ENCODE data around the gene CCSER1.
A peak's percentile ranks its signal among the peaks of the same experiment; 100 is the strongest.

Gene CCSER1

GRCh38 chr4:90118527-90119195 lies 8.5 kb upstream of the CCSER1 start:
- Mint-ChIP-seq H3K36me3 (ENCODE audit: low read depth) (no peaks in the 10 kb centered on the region), H3K9me3 (no peaks in the 10 kb centered on the region), H3K4me1 (ENCODE audit: low read depth) (no peaks in the 10 kb centered on the region), H3K4me3 (no peak overlapping the region), H3K27me3 (ENCODE audit: low read depth) (peaks cover under 1% of the 10 kb centered on the region), H3K27ac (no peak overlapping the region)
- no peak for DNase-seq (ENCODE audit: low spot score)

- Mint-ChIP-seq H3K4me3 (no peak overlapping the region), H3K27ac (no peak overlapping the region), H3K4me1 (ENCODE audit: low read depth) (no peaks in the 10 kb centered on the region), H3K27me3 (ENCODE audit: low read depth) (peaks cover 7% of the 10 kb centered on the region), H3K9me3 (no peaks in the 10 kb centered on the region), H3K36me3 (ENCODE audit: low read depth) (no peaks in the 10 kb centered on the region)
- no peak for DNase-seq (ENCODE audit: low spot score)
Measured at GRCh38 chr4:90120037-90120436, 7.2 kb upstream of the CCSER1 start.

- Mint-ChIP-seq H3K4me3 (no peak overlapping the region), H3K9me3 (no peaks in the 10 kb centered on the region), H3K27me3 (ENCODE audit: low read depth) (peaks cover 15% of the 10 kb centered on the region), H3K4me1 (ENCODE audit: low read depth) (no peaks in the 10 kb centered on the region), H3K36me3 (ENCODE audit: low read depth) (no peaks in the 10 kb centered on the region), H3K27ac (no peak overlapping the region)
- DNase-seq (ENCODE audit: low spot score): no peak
Measured at GRCh38 chr4:90120815-90121214, 6.4 kb upstream of the CCSER1 start.

GRCh38 chr4:90121676-90122354 lies 5.4 kb upstream of the CCSER1 start:
- H3K9me3 Mint-ChIP-seq: no peaks in the 10 kb centered on the region
- H3K27me3 Mint-ChIP-seq (ENCODE audit: low read depth): peaks cover 25% of the 10 kb centered on the region

GRCh38 chr4:90122355-90122748 lies 4.8 kb upstream of the CCSER1 start:
- Mint-ChIP-seq H3K36me3 (ENCODE audit: low read depth) (no peaks in the 10 kb centered on the region), H3K27me3 (ENCODE audit: low read depth) (peaks cover 31% of the 10 kb centered on the region), H3K4me1 (ENCODE audit: low read depth) (peaks cover 4% of the 10 kb centered on the region), H3K9me3 (no peaks in the 10 kb centered on the region), H3K27ac (no peak overlapping the region), H3K4me3 (no peak overlapping the region)
- no peak for DNase-seq (ENCODE audit: low spot score)

More at GRCh38 chr4:90121676-90122354, 5.4 kb upstream of the CCSER1 start:
- H3K36me3 Mint-ChIP-seq (ENCODE audit: low read depth): no peaks in the 10 kb centered on the region
- H3K4me3 Mint-ChIP-seq: no peak overlapping the region
- DNase-seq (ENCODE audit: low spot score): no peak
- H3K4me1 Mint-ChIP-seq (ENCODE audit: low read depth): peaks cover 1% of the 10 kb centered on the region
- no peak overlapping the region for H3K27ac Mint-ChIP-seq

GRCh38 chr4:90124276-90124675 lies 2.9 kb upstream of the CCSER1 start:
- Mint-ChIP-seq H3K36me3 (ENCODE audit: low read depth) (no peaks in the 10 kb centered on the region), H3K9me3 (no peaks in the 10 kb centered on the region), H3K27ac (no peak overlapping the region), H3K4me1 (ENCODE audit: low read depth) (peaks cover 13% of the 10 kb centered on the region), H3K27me3 (ENCODE audit: low read depth) (peaks cover 44% of the 10 kb centered on the region), H3K4me3 (no peak overlapping the region)
- no peak for DNase-seq (ENCODE audit: low spot score)

GRCh38 chr4:90126805-90127204 lies 389 bp upstream of the CCSER1 start:
- H3K4me3 Mint-ChIP-seq: peak overlapping the region; percentile 76
- H3K9me3 Mint-ChIP-seq: no peaks in the 10 kb centered on the region
- H3K27me3 Mint-ChIP-seq (ENCODE audit: low read depth): peaks cover 50% of the 10 kb centered on the region
- peaks cover 13% of the 10 kb centered on the region for H3K4me1 Mint-ChIP-seq (ENCODE audit: low read depth)
- H3K36me3 Mint-ChIP-seq (ENCODE audit: low read depth): no peaks in the 10 kb centered on the region
- H3K27ac Mint-ChIP-seq: no peak overlapping the region
- no peak for DNase-seq (ENCODE audit: low spot score)

GRCh38 chr4:90127706-90128345 lies 632 bp downstream of the CCSER1 start:
- no peaks in the 10 kb centered on the region for H3K9me3 Mint-ChIP-seq
- DNase-seq (ENCODE audit: low spot score): no peak
- no peak overlapping the region for H3K27ac Mint-ChIP-seq
- no peaks in the 10 kb centered on the region for H3K36me3 Mint-ChIP-seq (ENCODE audit: low read depth)
- peaks cover 50% of the 10 kb centered on the region for H3K27me3 Mint-ChIP-seq (ENCODE audit: low read depth)
- peaks cover 13% of the 10 kb centered on the region for H3K4me1 Mint-ChIP-seq (ENCODE audit: low read depth)
- peak overlapping the region; percentile 76 for H3K4me3 Mint-ChIP-seq

- Mint-ChIP-seq H3K27ac (no peak overlapping the region), H3K36me3 (ENCODE audit: low read depth) (no peaks in the 10 kb centered on the region), H3K4me1 (ENCODE audit: low read depth) (peaks cover 13% of the 10 kb centered on the region), H3K27me3 (ENCODE audit: low read depth) (peaks cover 47% of the 10 kb centered on the region), H3K4me3 (peak overlapping the region; percentile 48), H3K9me3 (no peaks in the 10 kb centered on the region)
- no peak for DNase-seq (ENCODE audit: low spot score)
Measured at GRCh38 chr4:90128961-90129495, 1.8 kb downstream of the CCSER1 start.

GRCh38 chr4:90130076-90130475 lies 2.9 kb downstream of the CCSER1 start:
- no peaks in the 10 kb centered on the region for H3K9me3 Mint-ChIP-seq
- H3K27ac Mint-ChIP-seq: no peak overlapping the region
- no peak for DNase-seq (ENCODE audit: low spot score)
- no peaks in the 10 kb centered on the region for H3K36me3 Mint-ChIP-seq (ENCODE audit: low read depth)
- H3K27me3 Mint-ChIP-seq (ENCODE audit: low read depth): peaks cover 42% of the 10 kb centered on the region
- H3K4me1 Mint-ChIP-seq (ENCODE audit: low read depth): peaks cover 13% of the 10 kb centered on the region
- no peak overlapping the region for H3K4me3 Mint-ChIP-seq

- no peaks in the 10 kb centered on the region for H3K27me3 Mint-ChIP-seq (ENCODE audit: low read depth)
- H3K4me1 Mint-ChIP-seq (ENCODE audit: low read depth): no peaks in the 10 kb centered on the region
- no peak overlapping the region for H3K27ac Mint-ChIP-seq
- H3K9me3 Mint-ChIP-seq: no peaks in the 10 kb centered on the region
- H3K36me3 Mint-ChIP-seq (ENCODE audit: low read depth): no peaks in the 10 kb centered on the region
- DNase-seq (ENCODE audit: low spot score): no peak
- no peak overlapping the region for H3K4me3 Mint-ChIP-seq
Measured at GRCh38 chr4:90137555-90137954, 10.4 kb downstream of the CCSER1 start.

GRCh38 chr4:90142081-90142480 lies 14.9 kb downstream of the CCSER1 start:
- no peak overlapping the region for H3K27ac Mint-ChIP-seq
- no peaks in the 10 kb centered on the region for H3K4me1 Mint-ChIP-seq (ENCODE audit: low read depth)
- H3K36me3 Mint-ChIP-seq (ENCODE audit: low read depth): no peaks in the 10 kb centered on the region
- no peaks in the 10 kb centered on the region for H3K9me3 Mint-ChIP-seq
- DNase-seq (ENCODE audit: low spot score): no peak
- H3K4me3 Mint-ChIP-seq: no peak overlapping the region
- no peaks in the 10 kb centered on the region for H3K27me3 Mint-ChIP-seq (ENCODE audit: low read depth)

- H3K36me3 Mint-ChIP-seq (ENCODE audit: low read depth): no peaks in the 10 kb centered on the region
- H3K9me3 Mint-ChIP-seq: no peaks in the 10 kb centered on the region
- no peaks in the 10 kb centered on the region for H3K4me1 Mint-ChIP-seq (ENCODE audit: low read depth)
- DNase-seq (ENCODE audit: low spot score): no peak
- H3K27me3 Mint-ChIP-seq (ENCODE audit: low read depth): no peaks in the 10 kb centered on the region
- no peak overlapping the region for H3K4me3 Mint-ChIP-seq
- H3K27ac Mint-ChIP-seq: no peak overlapping the region
Measured at GRCh38 chr4:90145319-90145718, 18.1 kb downstream of the CCSER1 start.

GRCh38 chr4:90146306-90146705 lies 19.1 kb downstream of the CCSER1 start:
- DNase-seq (ENCODE audit: low spot score): no peak
- Mint-ChIP-seq H3K36me3 (ENCODE audit: low read depth) (no peaks in the 10 kb centered on the region), H3K9me3 (no peaks in the 10 kb centered on the region), H3K4me1 (ENCODE audit: low read depth) (no peaks in the 10 kb centered on the region), H3K27ac (no peak overlapping the region), H3K27me3 (ENCODE audit: low read depth) (no peaks in the 10 kb centered on the region), H3K4me3 (no peak overlapping the region)
